ENCODE results near the gene ARF4. TPM values are rescaled to one million over a fixed set of nuclear protein-coding genes. Genes with fewer than 3 reads are reported as not detected.

Gene ARF4
- total RNA-seq, 1 experiment from 2014 or later, result 112 TPM

GRCh38 chr3:57545636-57546268 lies 51.4 kb downstream of the ARF4 start:
- Histone ChIP-seq H2AFZ (ENCODE audit: low read depth, low read length, poor library complexity, severe bottlenecking) (no peak overlapping the region), H3K36me3 (ENCODE audit: control insufficient read depth in 1 of 2, insufficient read depth in 2 of 2, low read length in 2 of 2) (no peaks in the 10 kb centered on the region), H3K27ac (ENCODE audit: low read depth, low read length) (no peak overlapping the region), H3K27me3 (ENCODE audit: insufficient read depth, low read length) (no peaks in the 10 kb centered on the region), H4K20me1 (ENCODE audit: insufficient read depth) (no peaks in the 10 kb centered on the region), H3K9ac (ENCODE audit: low read length) (no peak overlapping the region), H3K9me3 (ENCODE audit: control insufficient read depth in 1 of 2, insufficient read depth in 1 of 2, low read depth in 1 of 2, low read length in 2 of 2) (no peaks in the 10 kb centered on the region), H3K9me2 (ENCODE audit: insufficient read depth) (no peaks in the 10 kb centered on the region), H3K4me2 (ENCODE audit: low read length) (no peak overlapping the region), H3K4me3 (replicated peaks in 1 of 2; ENCODE audit: low read depth in 1 of 2, low read length in 2 of 2) (no peak overlapping the region), H3K4me1 (ENCODE audit: control insufficient read depth in 1 of 2, insufficient read depth in 2 of 2, low read length in 2 of 2) (peaks cover 0 to 5% of the 10 kb centered on the region in 2 experiments; a peak in 1 of 4 replicates), H3K79me2 (ENCODE audit: insufficient read depth, low read length) (no peaks in the 10 kb centered on the region)
- intact Hi-C loops (cut with micrococcal nuclease), result no loop called here
- ChIA-PET CTCF (no interaction called here), RAD21 (ENCODE audit: low non-redundant PET in 1 of 2, low total read pairs in 2 of 2, uncharacterized antibody in 2 of 2, unreplicated experiment in 2 of 2) (no interaction called here), POLR2A (no interaction called here)
- no peak for ATAC-seq
- TF ChIP-seq POLR2AphosphoS5 (IDR thresholded peaks at IDR 0.05; ENCODE audit: low read depth, low read length), result no peak
- TF ChIP-seq CBX3 (IDR thresholded peaks at IDR 0.05; ENCODE audit: low read depth), result no peak
- TF ChIP-seq JUND (IDR thresholded peaks at IDR 0.05), result no peak
- no peak for TF ChIP-seq ZBTB33 (IDR thresholded peaks at IDR 0.05; ENCODE audit: extremely low read depth, insufficient replicate concordance, low read length)
- TF ChIP-seq REST (IDR thresholded peaks at IDR 0.05; ENCODE audit: low read depth), result no peak
- TF ChIP-seq TCF7L2 (IDR thresholded peaks at IDR 0.05; ENCODE audit: borderline replicate concordance, extremely low read depth, insufficient read depth, insufficient read length), result no peak
- no peak for TF ChIP-seq SIN3A (IDR thresholded peaks at IDR 0.05; ENCODE audit: low read depth)
- no peak for TF ChIP-seq POLR2A (IDR thresholded peaks at IDR 0.05; ENCODE audit: borderline replicate concordance, extremely low read depth, insufficient read depth, insufficient read length)
- TF ChIP-seq FOSL1 (IDR thresholded peaks at IDR 0.05; ENCODE audit: low read depth), result no peak
- TF ChIP-seq EZH2 (IDR thresholded peaks at IDR 0.05), result no peak
- no peak for TF ChIP-seq ATF3 (IDR thresholded peaks at IDR 0.05)
- TF ChIP-seq EZH2phosphoT487 (IDR thresholded peaks at IDR 0.05; ENCODE audit: borderline replicate concordance), result no peak
- TF ChIP-seq RAD21 (IDR thresholded peaks at IDR 0.05; ENCODE audit: low read depth), result no peak
- no peak for TF ChIP-seq CTCF (IDR thresholded peaks at IDR 0.05 in 2 of 3, conservative IDR thresholded peaks at IDR 0.05 in 1 of 3; ENCODE audit: borderline replicate concordance in 1 of 3, insufficient read depth in 1 of 3, low read depth in 2 of 3, low read length in 2 of 3)
- no peak for DNase-seq (ENCODE audit: low read depth, low spot score)
- BruUV-seq (replicated peaks), result no TSS peak
